ENCODE measurements around the gene AGMO.

DNA sequence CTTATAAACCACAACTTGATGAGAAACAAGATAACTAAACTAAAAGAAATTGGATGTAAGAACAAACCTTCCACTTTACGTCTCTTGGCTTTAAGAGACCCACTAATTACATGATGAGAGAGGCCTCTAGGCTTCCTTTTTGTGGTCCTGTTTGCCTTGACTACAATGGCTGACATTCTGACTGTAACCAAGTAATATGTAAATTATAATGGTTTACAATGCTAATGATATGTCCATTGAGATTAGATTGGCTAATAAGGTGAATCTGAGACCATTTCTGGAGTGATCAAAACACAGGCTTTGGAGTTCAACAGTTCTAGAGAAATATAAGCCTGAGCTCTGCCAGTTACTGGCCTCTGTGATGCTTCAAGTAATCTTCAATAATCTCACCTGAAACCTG, 39.4 kb upstream of the AGMO start:
- TF ChIP-seq, protein P1, sequence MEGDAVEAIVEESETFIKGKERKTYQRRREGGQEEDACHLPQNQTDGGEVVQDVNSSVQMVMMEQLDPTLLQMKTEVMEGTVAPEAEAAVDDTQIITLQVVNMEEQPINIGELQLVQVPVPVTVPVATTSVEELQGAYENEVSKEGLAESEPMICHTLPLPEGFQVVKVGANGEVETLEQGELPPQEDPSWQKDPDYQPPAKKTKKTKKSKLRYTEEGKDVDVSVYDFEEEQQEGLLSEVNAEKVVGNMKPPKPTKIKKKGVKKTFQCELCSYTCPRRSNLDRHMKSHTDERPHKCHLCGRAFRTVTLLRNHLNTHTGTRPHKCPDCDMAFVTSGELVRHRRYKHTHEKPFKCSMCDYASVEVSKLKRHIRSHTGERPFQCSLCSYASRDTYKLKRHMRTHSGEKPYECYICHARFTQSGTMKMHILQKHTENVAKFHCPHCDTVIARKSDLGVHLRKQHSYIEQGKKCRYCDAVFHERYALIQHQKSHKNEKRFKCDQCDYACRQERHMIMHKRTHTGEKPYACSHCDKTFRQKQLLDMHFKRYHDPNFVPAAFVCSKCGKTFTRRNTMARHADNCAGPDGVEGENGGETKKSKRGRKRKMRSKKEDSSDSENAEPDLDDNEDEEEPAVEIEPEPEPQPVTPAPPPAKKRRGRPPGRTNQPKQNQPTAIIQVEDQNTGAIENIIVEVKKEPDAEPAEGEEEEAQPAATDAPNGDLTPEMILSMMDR (IDR thresholded peaks at IDR 0.05), result no peak
- TF ChIP-seq POLR2AphosphoS5 (IDR thresholded peaks at IDR 0.05; ENCODE audit: insufficient read depth in 1 of 2, low read depth in 1 of 2), result no peak
- no peak for TF ChIP-seq POLR2A (IDR thresholded peaks at IDR 0.05)
